Measurements from ENCODE around the gene METRNL.

The METRNL gene

GRCh38 chr17:83058266-83058798 is 21.1 kb upstream of the METRNL start:
- FAIRE-seq (no peak), DNase-seq (ENCODE audit: insufficient read length, low spot score) (no peak)
- no peak for TF ChIP-seq CTCF (IDR thresholded peaks at IDR 0.05; ENCODE audit: insufficient read depth, missing control alignments)

GRCh38 chr17:83061586-83061985 is 17.8 kb upstream of the METRNL start:
- FAIRE-seq (no peak), DNase-seq (ENCODE audit: insufficient read length, low spot score) (no peak)
- no peak for TF ChIP-seq CTCF (IDR thresholded peaks at IDR 0.05; ENCODE audit: insufficient read depth, missing control alignments)

GRCh38 chr17:83062011-83062817 is 17.2 kb upstream of the METRNL start:
- FAIRE-seq (no peak), DNase-seq (ENCODE audit: insufficient read length, low spot score) (no peak)
- TF ChIP-seq CTCF (IDR thresholded peaks at IDR 0.05; ENCODE audit: insufficient read depth, missing control alignments): no peak

GRCh38 chr17:83062818-83063671 is 16.4 kb upstream of the METRNL start:
- TF ChIP-seq CTCF (IDR thresholded peaks at IDR 0.05; ENCODE audit: insufficient read depth, missing control alignments): no peak
- FAIRE-seq (no peak), DNase-seq (ENCODE audit: insufficient read length, low spot score) (no peak)

GRCh38 chr17:83064021-83064731 is 15.2 kb upstream of the METRNL start:
- no peak for DNase-seq (ENCODE audit: insufficient read length, low spot score)
- TF ChIP-seq CTCF (IDR thresholded peaks at IDR 0.05; ENCODE audit: insufficient read depth, missing control alignments): no peak
- FAIRE-seq: no peak

- DNase-seq (ENCODE audit: insufficient read length, low spot score): no peak
- TF ChIP-seq CTCF (IDR thresholded peaks at IDR 0.05; ENCODE audit: insufficient read depth, missing control alignments): no peak
- no peak for FAIRE-seq
These were observed 14.4 kb upstream of the METRNL start for GRCh38 chr17:83064732-83065659.

Measured in D721Med (cell line).